Heart right ventricle (tissue), 16 donors: ENCODE measurements around the gene KLHL29. TPM values are rescaled to one million over a fixed set of nuclear protein-coding genes. Genes with fewer than 3 reads are reported as not detected.

Experiments used
- ATAC-seq, 8 donors: fragments of 200-7000 bp; cut with Tn5 transposase; one replicate each; pipeline ENCODE4 v1.9.1; 2020; ENCODE audit warnings: mild to moderate bottlenecking in 8 of 8, moderate library complexity in 8 of 8, moderate number of reproducible peaks in 1 of 8
- DNase-seq, 2 donors: peaks; one replicate each; pipeline ENCODE4 v3.0.0-alpha.2; 2020
- H3K27ac ChIP-seq, 10 donors: fragments of 200-600 bp; sonication (generic) in 2 of 10; one replicate each; pipeline versions ENCODE4 v1.5.0 to v1.8.0; 2020 to 2022; ENCODE audit warnings: mild to moderate bottlenecking in 3 of 10
- H3K27me3 ChIP-seq, 7 donors: fragments of 200-600 bp; one replicate each; pipeline ENCODE4 v1.8.0; 2021 to 2022; ENCODE audit warnings: mild to moderate bottlenecking in 2 of 7
- H3K36me3 ChIP-seq, 9 donors: fragments of 200-600 bp; sonication (generic) in 1 of 9; one replicate each; pipeline versions ENCODE4 v1.5.0 to v1.8.0; 2020 to 2022; ENCODE audit warnings: mild to moderate bottlenecking in 2 of 9
- H3K4me1 ChIP-seq, 9 donors: fragments of 200-600 bp; sonication (generic) in 1 of 9; one replicate each; pipeline versions ENCODE4 v1.5.0 to v1.8.0; 2020 to 2022; ENCODE audit warnings: mild to moderate bottlenecking in 4 of 9
- H3K4me3 ChIP-seq, 10 donors: fragments of 200-600 bp; sonication (generic) in 2 of 10; one replicate each; pipeline versions ENCODE4 v1.5.0 to v1.8.0; 2020 to 2022; ENCODE audit warnings: mild to moderate bottlenecking in 7 of 10, moderate library complexity in 2 of 10
- H3K9me3 ChIP-seq, 11 donors: fragments of 200-600 bp in 10 of 11; sonication (generic) in 2 of 11; one replicate each; pipeline versions ENCODE4 v1.5.0 to v1.8.0; 2013 to 2022; ENCODE audit warnings: mild to moderate bottlenecking in 2 of 11, control low read depth in 1 of 11, moderate library complexity in 1 of 11
- CTCF ChIP-seq, 9 donors: fragments of 200-600 bp; sonication (generic) in 2 of 9; IDR thresholded peaks; one replicate each; pipeline versions ENCODE4 v1.5.0 to v1.8.0; 2021 to 2022; ENCODE audit warnings: antibody characterized with exemption in 9 of 9, mild to moderate bottlenecking in 5 of 9, moderate library complexity in 1 of 9
- WGBS, 2 donors: extraction: QIAGEN DNeasy Blood & Tissue Kit; methylation state at CpG; one replicate each; pipeline ENCODE4 v1.1.7; 2013; ENCODE audit warnings: inconsistent platforms in 1 of 2; 5-methylcytosine and 5-hydroxymethylcytosine counted together
- intact Hi-C, 10 donors: fragments of 100-400 bp; cut with DNase I; formaldehyde crosslinking; loops; one replicate each; pipeline versions ENCODE4 v1.11.1 to v1.14.2; 2022
- polyA plus RNA-seq, 2 donors: library from polyadenylated mRNA; stranded (reverse); fragments of 200-250 nt; gene quantifications; one replicate each; pipeline ENCODE4 v1.2.3, GENCODE V29; 2013
- total RNA-seq, 10 donors: library from RNA; stranded (reverse); fragmentation: NEBNext Ultra II Directional in 3 of 10; extraction: Animal tissue kit (Norgen Biotek cat#: 25700) in 3 of 10; gene quantifications; one replicate each; pipeline versions ENCODE4 v1.2.1 to v1.2.4, GENCODE V29; 2021 to 2023
- donor health status: Arrhythmogenic right ventricular cardiomyopathy.
- donor health status: ischemic (EF 13 %, LVEDD 7.1; RV severe dilation, severe dysfunction).
- donor health status: healthy with polysubstance abuse.
- donor health status: DM: no; HTN: yes; CAD: no.
- donor health status: DM: no; HTN: no; CAD: no.
- donor health status: ischemic (EF 25% LVEDD 6.9; RV normal size, moderate dysfunction).
- donor health status: ischemic (EF 25% LVEDD 5.7; RV mildly dilated, moderate dysfunction).
- donor health status: healthy.
- donor health status: DM: yes; HTN: yes; CAD: no.
- donor health status: Ischemic cardiomyopathy.
- donor health status: ischemic (EF 35%, LVEDD 5.7; RV mildly dilated, moderate dysfunction).
- donor health status: nonischemic (EF 11% LVEDD 7.7; RV severe dilation, severe dysfunction).
- donor health status: DM: yes; HTN: yes; CAD: no.
- donor health status: PGD.
- donor health status: ischemic (EF 29% LVEDD 5.4; RV normal size, mild dysfunction).
- donor health status: nonischemic (EF 23%, LVEDD 6.1; RV moderate dilation, normal function).

The KLHL29 gene
- total and polyA plus RNA-seq, 12 donors, result 0.71 to 1.5 (median 1.0) TPM

GRCh38 chr2:23556929-23557328 lies 171.9 kb downstream of the KLHL29 start:
- Histone ChIP-seq H3K4me1 (peaks cover 0 to 16% (median 0%) of the 10 kb centered on the region in 9 donors), H3K27ac (no peak overlapping the region), H3K27me3 (no peaks in the 10 kb centered on the region), H3K9me3 (no peaks in the 10 kb centered on the region), H3K4me3 (no peak overlapping the region), H3K36me3 (no peaks in the 10 kb centered on the region)
- ATAC-seq (no peak), DNase-seq (no peak)
- no peak for TF ChIP-seq CTCF (IDR thresholded peaks at IDR 0.05)
- WGBS, 2 donors, result 75 to 78% methylated on average over 9 of the region's 9 CpGs
- intact Hi-C loops, result no loop called here

GRCh38 chr2:23557455-23557854 lies 172.5 kb downstream of the KLHL29 start:
- Histone ChIP-seq H3K36me3 (no peaks in the 10 kb centered on the region), H3K27ac (no peak overlapping the region), H3K27me3 (no peaks in the 10 kb centered on the region), H3K4me3 (no peak overlapping the region), H3K4me1 (peaks cover 0 to 16% (median 0%) of the 10 kb centered on the region in 9 donors), H3K9me3 (no peaks in the 10 kb centered on the region)
- ATAC-seq, result no peak
- intact Hi-C loops, result no loop called here
- DNase-seq, result no peak
- TF ChIP-seq CTCF (IDR thresholded peaks at IDR 0.05), result no peak
- 92 to 93% methylated on average over 9 of the region's 9 CpGs for WGBS, 2 donors

- Histone ChIP-seq H3K36me3 (no peaks in the 10 kb centered on the region), H3K4me3 (no peak overlapping the region), H3K4me1 (peaks cover 0 to 27% (median 9%) of the 10 kb centered on the region in 9 donors), H3K27me3 (no peaks in the 10 kb centered on the region), H3K9me3 (no peaks in the 10 kb centered on the region), H3K27ac (no peak overlapping the region)
- intact Hi-C loops, result loop anchor here in 1 of 10 donors (10.0 kb wide), 1 partner anchor 165 kb away; no protein-coding TSS in a partner anchor
- DNase-seq (no peak), ATAC-seq (no peak)
- TF ChIP-seq CTCF (IDR thresholded peaks at IDR 0.05), result no peak
- 88% methylated on average over 20 of the region's 20 CpGs for WGBS, 2 donors
These were observed 174.7 kb downstream of the KLHL29 start for GRCh38 chr2:23559561-23560239.

- H3K36me3 ChIP-seq, result no peaks in the 10 kb centered on the region
- intact Hi-C loops, result loop anchor here in 1 of 10 donors (10.0 kb wide), 1 partner anchor 166 kb away; no protein-coding TSS in a partner anchor
- peaks cover 1 to 41% (median 17%) of the 10 kb centered on the region in 9 donors for H3K4me1 ChIP-seq
- DNase-seq (no peak), ATAC-seq (peak in 3 of 8 donors; percentile 23 to 61 (median 28))
- 82 to 91% methylated on average over 7 of the region's 7 CpGs for WGBS, 2 donors
- H3K9me3 ChIP-seq, result no peaks in the 10 kb centered on the region
- TF ChIP-seq CTCF (IDR thresholded peaks at IDR 0.05), result no peak
- H3K27me3 ChIP-seq, result no peaks in the 10 kb centered on the region
- no peak overlapping the region for H3K4me3 ChIP-seq
- peak overlapping the region in 2 of 10 donors; percentile 4 to 35 for H3K27ac ChIP-seq
These were observed 176.1 kb downstream of the KLHL29 start for GRCh38 chr2:23561088-23561487.
